SU-DHL-6 (cell line): ENCODE results near the gene MYO10.

Source experiments
- H2AFZ ChIP-seq: fragments of 200-600 bp; sonication (generic); 2 replicates; pipeline ENCODE4 v1.6.1; 2014; ENCODE audit warnings: low read depth, mild to moderate bottlenecking, moderate library complexity, mixed read lengths, antibody characterized with exemption, low read length; ENCODE audit not compliant: severe bottlenecking
- H3F3A ChIP-seq: fragments of 200-600 bp; shearing (Covaris generic); 2 replicates; pipeline ENCODE4 v1.6.0; 2016; ENCODE audit warnings: antibody characterized with exemption, mild to moderate bottlenecking; ENCODE audit not compliant: insufficient read depth
- H3K27ac ChIP-seq: fragments of 200-600 bp; sonication (generic); 2 replicates; pipeline ENCODE4 v1.5.1; 2016; ENCODE audit warnings: low read depth, mild to moderate bottlenecking, low read length, moderate library complexity, mixed read lengths
- H3K27me3 ChIP-seq: fragments of 200-600 bp; sonication (generic), shearing (Covaris generic); 2 replicates; pipeline ENCODE4 v1.6.0; 2014; ENCODE audit warnings: mild to moderate bottlenecking, low read length
- H3K36me3 ChIP-seq: fragments of 200-600 bp; sonication (generic); 2 replicates; pipeline ENCODE4 v1.6.1; 2014; ENCODE audit warnings: mild to moderate bottlenecking, low read length, mixed read lengths
- H3K4me2 ChIP-seq: fragments of 300-600, 200-600 bp; shearing (Covaris generic), sonication (generic); 2 replicates; pipeline ENCODE4 v1.6.0; 2014; ENCODE audit warnings: low read length, low read depth, mild to moderate bottlenecking; ENCODE audit not compliant: poor library complexity, severe bottlenecking
- H3K4me3 ChIP-seq: fragments of 200-600 bp; sonication (generic); 2 replicates; pipeline ENCODE4 v1.5.1; 2014; ENCODE audit warnings: antibody characterized with exemption, low read length, mild to moderate bottlenecking, mixed read lengths; ENCODE audit not compliant: insufficient read depth, poor library complexity, severe bottlenecking
- H3K79me2 ChIP-seq: fragments of 200-600 bp; sonication (generic); 2 replicates; pipeline ENCODE4 v1.6.1; 2014; ENCODE audit warnings: mild to moderate bottlenecking, low read length, moderate library complexity; ENCODE audit not compliant: insufficient read depth
- H3K9ac ChIP-seq: fragments of 200-600 bp; sonication (generic); 2 replicates; pipeline ENCODE4 v1.7.0; 2014; ENCODE audit warnings: mild to moderate bottlenecking, low read length
- H3K9me2 ChIP-seq: fragments of 200-600 bp; sonication (generic); replicated peaks from 2 replicates; pipeline ENCODE4 v1.6.1; 2014; ENCODE audit warnings: low read length; ENCODE audit not compliant: insufficient read depth
- H3K9me3 ChIP-seq: fragments of 200-600 bp; sonication (generic); 2 replicates; pipeline ENCODE4 v1.6.1; 2014; ENCODE audit warnings: low read length, mixed read lengths; ENCODE audit not compliant: insufficient read depth
- H4K20me1 ChIP-seq: fragments of 200-600 bp; sonication (generic); 2 replicates; pipeline ENCODE4 v1.6.1; 2014; ENCODE audit warnings: low read depth, mild to moderate bottlenecking, antibody characterized with exemption, low read length, moderate library complexity, mixed read lengths
- CTCF ChIP-seq: fragments of 200-600 bp; sonication (generic); IDR thresholded peaks from one replicate; pipeline ENCODE4 v1.5.1; 2017; ENCODE audit warnings: antibody characterized with exemption, mild to moderate bottlenecking, low read length, moderate library complexity; ENCODE audit not compliant: insufficient read depth, poor library complexity, severe bottlenecking
- EZH2phosphoT487 ChIP-seq: fragments of 200-600 bp; sonication (generic), shearing (Covaris generic); conservative IDR thresholded peaks from 2 replicates; pipeline ENCODE4 v1.6.1; 2018; ENCODE audit warnings: mild to moderate bottlenecking, antibody characterized with exemption, low read length, moderate library complexity, mixed read lengths

The MYO10 gene

DNA sequence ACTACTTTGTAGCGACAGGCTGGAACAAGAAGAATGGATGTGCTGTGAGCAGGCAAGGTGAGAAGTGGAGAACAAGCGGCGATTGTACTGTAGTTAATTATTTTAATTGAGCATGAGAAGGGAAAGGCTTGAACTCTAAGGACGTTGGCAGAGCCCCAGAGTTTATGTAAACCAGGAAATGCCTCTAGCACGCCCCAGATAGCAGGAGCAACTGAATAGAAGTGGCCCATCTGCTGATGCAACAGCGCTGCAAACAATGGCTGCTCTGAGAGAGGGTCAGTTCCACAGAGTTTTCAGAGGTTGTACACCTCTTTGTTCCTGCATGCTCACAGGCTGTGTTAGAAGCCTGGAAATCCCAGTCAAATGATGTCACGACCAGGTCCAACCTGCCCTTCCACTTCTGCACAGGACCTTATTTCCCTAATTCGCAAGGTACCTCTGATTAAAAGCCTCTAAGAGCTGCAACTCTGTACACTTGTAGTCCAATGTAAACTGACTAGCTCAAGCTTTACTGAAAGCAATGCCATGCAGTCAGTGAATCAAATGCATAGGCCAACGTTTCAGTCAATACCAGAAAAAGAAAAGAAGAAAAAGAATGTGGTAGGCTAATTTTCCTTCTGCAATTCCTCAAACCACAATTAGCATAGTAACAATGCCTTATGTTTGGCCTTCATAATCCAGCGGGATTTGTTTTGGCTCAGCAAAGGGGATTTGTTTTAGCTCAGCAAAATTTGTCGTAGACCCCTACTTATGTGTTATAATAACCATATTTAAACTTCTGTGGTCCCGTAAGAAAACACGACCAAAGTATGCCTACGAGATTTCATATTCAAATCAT lies 199.7 kb downstream of the MYO10 start:
- Histone ChIP-seq H3K4me3 (no peak overlapping the region), H3F3A (no peaks in the 10 kb centered on the region), H3K36me3 (no peaks in the 10 kb centered on the region), H3K9me2 (no peaks in the 10 kb centered on the region), H3K9me3 (no peaks in the 10 kb centered on the region), H2AFZ (no peak overlapping the region), H3K79me2 (no peaks in the 10 kb centered on the region), H4K20me1 (no peaks in the 10 kb centered on the region), H3K9ac (no peak overlapping the region), H3K27ac (no peak overlapping the region), H3K4me2 (no peak overlapping the region), H3K27me3 (no peaks in the 10 kb centered on the region)
- TF ChIP-seq EZH2phosphoT487, result no peak
- TF ChIP-seq CTCF, result no peak

- H3K9me3 ChIP-seq, result no peaks in the 10 kb centered on the region
- H3F3A ChIP-seq, result no peaks in the 10 kb centered on the region
- H3K36me3 ChIP-seq, result no peaks in the 10 kb centered on the region
- no peak overlapping the region for H2AFZ ChIP-seq
- no peak overlapping the region for H3K4me2 ChIP-seq
- H3K79me2 ChIP-seq, result no peaks in the 10 kb centered on the region
- H3K9ac ChIP-seq, result no peak overlapping the region
- TF ChIP-seq CTCF, result no peak
- no peak for TF ChIP-seq EZH2phosphoT487
- H3K27me3 ChIP-seq, result no peaks in the 10 kb centered on the region
- no peaks in the 10 kb centered on the region for H4K20me1 ChIP-seq
- no peak overlapping the region for H3K4me3 ChIP-seq
- H3K27ac ChIP-seq, result no peak overlapping the region
- H3K9me2 ChIP-seq, result no peaks in the 10 kb centered on the region
Observed at GRCh38 chr5:16735101-16736060, 200.7 kb downstream of the MYO10 start.

GRCh38 chr5:16733331-16734006 lies 202.6 kb downstream of the MYO10 start:
- Histone ChIP-seq H3K9me2 (no peaks in the 10 kb centered on the region), H4K20me1 (no peaks in the 10 kb centered on the region), H3K27me3 (no peaks in the 10 kb centered on the region), H3K27ac (no peak overlapping the region), H3K4me3 (no peak overlapping the region), H3K9me3 (no peaks in the 10 kb centered on the region), H3K9ac (no peak overlapping the region), H3F3A (no peaks in the 10 kb centered on the region), H3K79me2 (no peaks in the 10 kb centered on the region), H3K4me2 (no peak overlapping the region), H3K36me3 (no peaks in the 10 kb centered on the region), H2AFZ (no peak overlapping the region)
- TF ChIP-seq EZH2phosphoT487 (no peak), CTCF (no peak)
